Left lung (tissue), 10 donors: ENCODE results near the gene PLXNB1. TPM values are rescaled to one million over a fixed set of nuclear protein-coding genes. Genes with fewer than 3 reads are reported as not detected.

Source experiments
- ATAC-seq: fragments of 200-7000 bp; cut with Tn5 transposase; one replicate; pipeline ENCODE4 v1.9.1; 2020; ENCODE audit warnings: moderate library complexity
- DNase-seq, 4 donors: peaks; one replicate each; pipeline ENCODE4 v3.0.0-alpha.2; 2013 to 2020
- H3K27ac ChIP-seq, 2 donors: fragments of 200-600 bp; sonication (generic) in 1 of 2; one replicate each; pipeline versions ENCODE4 v1.5.0 to v1.8.0; 2020 to 2021
- H3K27me3 ChIP-seq, 2 donors: fragments of 200-600 bp; sonication (generic) in 1 of 2; one replicate each; pipeline versions ENCODE4 v1.5.0 to v1.8.0; 2020 to 2021
- H3K36me3 ChIP-seq, 2 donors: fragments of 200-600 bp; sonication (generic) in 1 of 2; one replicate each; pipeline versions ENCODE4 v1.5.0 to v1.8.0; 2020 to 2021
- H3K4me1 ChIP-seq, 2 donors: fragments of 200-600 bp; one replicate each; pipeline ENCODE4 v1.8.0; 2021
- H3K4me3 ChIP-seq, 2 donors: fragments of 200-600 bp; sonication (generic) in 1 of 2; one replicate each; pipeline versions ENCODE4 v1.5.0 to v1.8.0; 2020 to 2021; ENCODE audit warnings: mild to moderate bottlenecking in 1 of 2
- H3K9me3 ChIP-seq, 2 donors: fragments of 200-600 bp; sonication (generic) in 1 of 2; one replicate each; pipeline versions ENCODE4 v1.5.0 to v1.8.0; 2020 to 2021
- intact Hi-C, 2 donors: fragments of 100-400 bp; cut with DNase I; formaldehyde crosslinking; loops; one replicate each; pipeline versions ENCODE4 v1.11.2 to v1.14.2; 2022
- polyA plus RNA-seq, 6 donors: library from polyadenylated mRNA; unstranded; fragments of 120-200 nt; gene quantifications; one replicate each; pipeline ENCODE4 v1.2.1, GENCODE V29; 2013; ENCODE audit not compliant: insufficient read length in 6 of 6
- total RNA-seq, 2 donors: library from RNA; stranded (reverse); fragmentation: NEBNext Ultra II Directional; extraction: Animal tissue kit (Norgen Biotek cat#: 25700); gene quantifications; one replicate each; pipeline ENCODE4 v1.2.1, GENCODE V29; 2021
- TF ChIP-seq, protein P1 (sequence below), 2 donors: fragments of 200-600 bp; sonication (generic) in 1 of 2; IDR thresholded peaks; one replicate each; pipeline versions ENCODE4 v1.5.0 to v1.8.0; 2021; ENCODE audit warnings: antibody characterized with exemption in 2 of 2
- donor health status: DM: no; HTN: yes; CAD: no.
- donor health status: DM: no; HTN: no; CAD: no.

PLXNB1 gene
- total and polyA plus RNA-seq, 8 donors: 65.0 to 161 (median 109) TPM

DNA sequence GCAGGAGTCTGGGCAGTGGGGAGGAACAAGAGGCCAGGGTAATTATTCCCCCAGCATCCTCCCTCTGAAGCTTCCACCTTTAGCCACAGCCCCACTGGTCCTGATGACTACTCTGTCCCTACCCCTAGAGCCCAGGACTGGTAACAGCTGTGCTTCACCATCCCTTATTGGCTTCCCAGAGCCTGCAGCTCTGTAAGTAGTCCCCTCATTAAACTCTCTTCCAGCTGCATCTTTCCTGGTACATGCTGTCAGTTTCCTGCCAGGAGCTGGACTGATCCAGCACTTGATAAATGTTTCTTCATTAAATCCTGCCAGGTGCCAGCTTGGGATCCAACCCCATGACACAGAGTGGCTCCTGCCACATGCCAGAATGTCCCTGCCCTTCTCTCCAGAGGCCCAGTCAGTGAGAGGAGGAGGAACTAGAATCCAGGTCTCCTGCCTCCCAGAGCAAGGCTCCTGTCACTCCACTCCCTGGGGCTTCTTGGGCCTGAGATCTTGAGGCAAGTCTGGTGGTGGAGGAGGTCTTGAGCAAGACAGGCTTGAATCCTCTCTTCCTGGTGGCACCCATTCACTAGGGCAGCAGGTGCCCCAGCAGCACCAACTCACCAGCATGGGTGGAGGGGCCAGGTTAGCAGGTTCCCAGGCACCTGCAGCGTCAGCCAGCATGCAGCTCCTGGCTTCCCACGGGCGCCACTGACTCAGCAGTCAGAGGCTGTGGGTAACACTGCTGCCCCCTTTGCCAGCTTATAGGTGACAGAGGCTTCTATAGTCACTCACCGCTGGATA lies 30.3 kb downstream of the PLXNB1 start:
- TF ChIP-seq, protein P1, sequence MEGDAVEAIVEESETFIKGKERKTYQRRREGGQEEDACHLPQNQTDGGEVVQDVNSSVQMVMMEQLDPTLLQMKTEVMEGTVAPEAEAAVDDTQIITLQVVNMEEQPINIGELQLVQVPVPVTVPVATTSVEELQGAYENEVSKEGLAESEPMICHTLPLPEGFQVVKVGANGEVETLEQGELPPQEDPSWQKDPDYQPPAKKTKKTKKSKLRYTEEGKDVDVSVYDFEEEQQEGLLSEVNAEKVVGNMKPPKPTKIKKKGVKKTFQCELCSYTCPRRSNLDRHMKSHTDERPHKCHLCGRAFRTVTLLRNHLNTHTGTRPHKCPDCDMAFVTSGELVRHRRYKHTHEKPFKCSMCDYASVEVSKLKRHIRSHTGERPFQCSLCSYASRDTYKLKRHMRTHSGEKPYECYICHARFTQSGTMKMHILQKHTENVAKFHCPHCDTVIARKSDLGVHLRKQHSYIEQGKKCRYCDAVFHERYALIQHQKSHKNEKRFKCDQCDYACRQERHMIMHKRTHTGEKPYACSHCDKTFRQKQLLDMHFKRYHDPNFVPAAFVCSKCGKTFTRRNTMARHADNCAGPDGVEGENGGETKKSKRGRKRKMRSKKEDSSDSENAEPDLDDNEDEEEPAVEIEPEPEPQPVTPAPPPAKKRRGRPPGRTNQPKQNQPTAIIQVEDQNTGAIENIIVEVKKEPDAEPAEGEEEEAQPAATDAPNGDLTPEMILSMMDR (IDR thresholded peaks at IDR 0.05): no peak
- intact Hi-C loops: loop anchor here in 1 of 2 donors (5.0 kb wide), 1 partner anchor 38 kb away; no protein-coding TSS in a partner anchor
- Histone ChIP-seq H3K4me1 (peaks cover 0 to 10% of the 10 kb centered on the region in 2 donors), H3K36me3 (peaks cover 0 to 12% of the 10 kb centered on the region in 2 donors), H3K27ac (no peak overlapping the region), H3K9me3 (no peaks in the 10 kb centered on the region), H3K27me3 (no peaks in the 10 kb centered on the region), H3K4me3 (no peak overlapping the region)
- DNase-seq (peak in 2 of 4 donors; percentile 24 to 53), ATAC-seq (peak; percentile 3)

DNA sequence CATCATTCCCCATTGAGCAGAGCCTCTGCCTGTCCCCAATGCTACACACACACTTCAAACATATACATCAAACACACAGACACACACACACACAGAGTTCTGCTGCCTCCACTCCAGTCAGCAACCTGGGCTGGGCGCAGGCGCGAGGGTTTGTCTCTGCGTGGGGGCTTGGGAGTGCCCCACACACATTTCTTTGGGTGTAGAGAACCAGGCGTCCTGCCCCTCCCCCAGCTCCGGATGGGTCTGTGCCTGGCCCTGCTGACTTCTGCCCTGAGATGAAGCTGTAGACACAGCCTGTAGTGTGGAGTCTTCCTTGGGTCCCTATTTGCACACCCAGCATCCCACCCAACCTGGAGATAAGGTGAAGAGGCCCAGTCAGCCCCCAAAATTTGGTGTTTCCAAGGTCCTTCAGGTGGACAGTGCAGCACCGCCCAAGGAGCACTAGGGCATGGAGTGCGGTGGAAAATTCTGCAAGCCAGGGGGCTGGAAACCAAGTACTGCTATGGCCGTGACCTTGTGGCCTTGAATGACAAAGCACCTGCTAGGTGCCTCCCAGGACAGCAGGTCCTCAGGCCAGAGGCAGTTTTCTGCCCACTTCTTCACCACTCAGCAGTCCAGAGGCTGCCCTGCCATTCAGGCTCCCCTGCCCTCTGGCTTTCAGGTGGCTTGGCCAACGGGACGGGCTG lies 31.0 kb downstream of the PLXNB1 start:
- ATAC-seq (no peak), DNase-seq (peak in 1 of 4 donors; percentile 62)
- Histone ChIP-seq H3K36me3 (peaks cover 0 to 4% of the 10 kb centered on the region in 2 donors), H3K27me3 (no peaks in the 10 kb centered on the region), H3K4me3 (no peak overlapping the region), H3K27ac (no peak overlapping the region), H3K4me1 (peaks cover 0 to 10% of the 10 kb centered on the region in 2 donors), H3K9me3 (no peaks in the 10 kb centered on the region)
- TF ChIP-seq, protein P1 (IDR thresholded peaks at IDR 0.05): no peak
- intact Hi-C loops: no loop called here

DNA sequence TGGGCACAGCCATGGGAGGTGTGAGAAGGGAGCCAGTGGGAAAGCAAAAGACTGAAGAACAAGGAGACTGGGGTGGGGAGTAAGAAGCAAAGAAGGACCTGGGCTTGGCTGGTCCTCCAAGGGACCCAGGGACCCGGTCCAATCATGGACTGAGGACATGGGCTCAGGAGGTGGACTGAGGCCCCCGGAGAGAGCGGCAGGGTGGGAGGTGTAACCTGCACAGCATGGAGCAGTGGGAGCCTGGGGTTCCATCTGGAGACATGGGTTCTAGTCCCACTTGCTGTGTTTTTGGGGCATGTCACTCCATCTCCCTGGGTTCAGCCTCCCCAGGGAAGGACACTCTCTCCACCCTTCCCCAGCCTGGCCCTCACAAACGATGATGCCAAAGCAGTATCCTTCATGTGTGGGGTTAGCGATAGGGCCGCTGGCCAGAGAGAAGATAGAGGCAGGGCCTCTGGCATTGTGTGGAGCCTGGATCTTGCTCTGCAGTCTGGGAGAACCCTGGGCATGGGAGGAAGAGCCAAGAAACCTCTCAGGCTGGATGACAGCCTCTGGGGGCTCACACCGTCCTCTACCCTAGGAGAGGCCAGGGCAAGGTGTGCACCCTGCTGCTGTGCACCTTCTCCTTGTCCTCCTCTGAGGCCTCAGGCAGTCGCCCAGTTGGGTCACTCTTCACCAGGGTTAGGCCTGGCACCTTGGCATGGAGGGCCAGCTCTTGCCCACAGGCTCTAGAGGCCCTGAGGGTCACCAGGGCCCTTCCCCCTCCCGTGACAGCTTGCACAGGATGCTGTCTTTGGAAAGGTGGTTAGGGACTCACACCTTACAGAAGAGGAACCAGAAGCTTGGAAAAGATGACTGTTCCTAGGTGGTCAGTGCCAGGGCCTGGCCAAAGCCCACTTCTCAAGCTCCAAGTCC lies 31.9 kb downstream of the PLXNB1 start:
- H3K4me1 ChIP-seq: peaks cover 0 to 10% of the 10 kb centered on the region in 2 donors
- ATAC-seq (no peak), DNase-seq (peak in 1 of 4 donors; percentile 59)
- no peaks in the 10 kb centered on the region for H3K27me3 ChIP-seq
- TF ChIP-seq, protein P1 (IDR thresholded peaks at IDR 0.05): no peak
- intact Hi-C loops: no loop called here
- H3K27ac ChIP-seq: peak overlapping the region in 1 of 2 donors; percentile 5
- H3K9me3 ChIP-seq: no peaks in the 10 kb centered on the region
- no peak overlapping the region for H3K4me3 ChIP-seq
- H3K36me3 ChIP-seq: no peaks in the 10 kb centered on the region

DNA sequence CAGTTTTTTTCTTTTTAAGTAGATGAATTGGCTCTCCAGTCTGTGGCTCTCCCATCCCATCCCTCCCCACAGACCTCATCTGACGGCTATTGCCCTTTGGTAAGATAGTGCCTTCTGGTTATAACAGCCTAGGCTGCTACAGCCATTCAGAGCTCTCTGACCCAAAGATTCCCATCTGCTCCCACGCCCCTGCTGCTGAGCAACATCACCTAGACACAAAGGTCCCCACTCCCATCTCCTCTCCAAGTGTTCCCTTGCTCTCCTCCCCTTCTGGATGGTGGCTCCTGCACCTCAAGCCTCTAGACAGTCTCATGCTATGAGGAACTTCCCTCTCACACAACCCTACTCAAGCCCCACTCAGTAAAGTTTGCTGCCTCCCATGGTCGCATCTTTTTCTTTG lies 34.2 kb downstream of the PLXNB1 start:
- TF ChIP-seq, protein P1 (IDR thresholded peaks at IDR 0.05): no peak
- intact Hi-C loops: no loop called here
- H3K27ac ChIP-seq: no peak overlapping the region
- no peaks in the 10 kb centered on the region for H3K36me3 ChIP-seq
- H3K27me3 ChIP-seq: no peaks in the 10 kb centered on the region
- no peaks in the 10 kb centered on the region for H3K9me3 ChIP-seq
- ATAC-seq (no peak), DNase-seq (no peak)
- H3K4me1 ChIP-seq: peaks cover 0 to 10% of the 10 kb centered on the region in 2 donors
- H3K4me3 ChIP-seq: no peak overlapping the region
